Ascending aorta (tissue), 2 donors: ENCODE data around the gene PRKCA. TPM values are rescaled to one million over a fixed set of nuclear protein-coding genes. Genes with fewer than 3 reads are reported as not detected.

ENCODE experiments used
- DNase-seq, 2 donors: peaks; one replicate each; pipeline ENCODE4 v3.0.0-alpha.2; 2019; ENCODE audit warnings: low spot score in 2 of 2
- H3K27ac ChIP-seq, 2 donors: fragments of 200-600 bp; sonication (generic); one replicate each; pipeline ENCODE4 v1.5.1; 2016 to 2017; ENCODE audit warnings: mild to moderate bottlenecking in 1 of 2
- H3K27me3 ChIP-seq: fragments of 200-600 bp; sonication (generic); one replicate; pipeline ENCODE4 v1.5.1; 2017
- H3K36me3 ChIP-seq, 2 donors: fragments of 200-600 bp; sonication (generic); one replicate each; pipeline ENCODE4 v1.5.1; 2016
- H3K4me1 ChIP-seq, 2 donors: fragments of 200-600 bp; sonication (generic); one replicate each; pipeline ENCODE4 v1.5.1; 2016 to 2017; ENCODE audit warnings: mild to moderate bottlenecking in 1 of 2
- H3K4me3 ChIP-seq, 2 donors: fragments of 200-600 bp; sonication (generic); one replicate each; pipeline ENCODE4 v1.5.1; 2016 to 2017; ENCODE audit warnings: mild to moderate bottlenecking in 1 of 2
- H3K9me3 ChIP-seq, 2 donors: fragments of 200-600 bp; sonication (generic); one replicate each; pipeline ENCODE4 v1.5.1; 2016
- intact Hi-C: fragments of 100-400 bp; cut with DNase I; formaldehyde crosslinking; loops from one replicate; pipeline ENCODE4 v1.15.1; 2023
- total RNA-seq: library from RNA; depleted of rRNA; stranded (reverse); fragments of >200 nt; gene quantifications from one replicate; pipeline ENCODE4 v1.1.0, GENCODE V29; 2016
- TF ChIP-seq, protein P1 (sequence below), 3 experiments: fragments of 200-600 bp in 2 of 3; fragments of 450-650 bp in 1 of 3; sonication (generic) in 2 of 3; IDR thresholded peaks; one replicate each; pipeline ENCODE4 v1.5.1; 2016 to 2019; ENCODE audit warnings: antibody characterized with exemption in 3 of 3, mild to moderate bottlenecking in 1 of 3, moderate library complexity in 1 of 3

Gene PRKCA
- total RNA-seq, 1 donor from 2014 or later = 3.2 TPM

DNA sequence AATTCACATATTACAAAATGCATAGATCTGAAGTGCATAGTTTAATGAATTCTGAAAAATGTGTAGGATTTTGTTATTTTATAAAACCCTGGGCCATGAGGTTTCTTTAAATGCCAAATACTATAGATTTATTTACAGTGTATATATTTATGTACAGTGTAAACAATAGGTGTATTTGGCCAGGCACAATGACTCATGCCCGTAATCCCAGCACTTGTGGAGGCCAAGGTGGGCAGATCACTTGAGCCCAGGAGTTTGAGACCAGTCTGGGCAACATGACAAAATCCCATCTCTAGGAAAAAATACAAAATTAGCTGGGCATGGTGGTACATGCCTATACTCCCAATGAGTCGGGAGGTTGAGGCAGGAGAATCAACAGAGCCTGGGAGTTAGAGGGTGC, 249.4 kb downstream of the PRKCA start:
- H3K27me3 ChIP-seq = no peaks in the 10 kb centered on the region
- H3K4me3 ChIP-seq = no peak overlapping the region
- no peaks in the 10 kb centered on the region for H3K4me1 ChIP-seq
- intact Hi-C loops = no loop called here
- no peak for DNase-seq
- no peak overlapping the region for H3K27ac ChIP-seq
- H3K9me3 ChIP-seq = no peaks in the 10 kb centered on the region
- TF ChIP-seq, protein P1, sequence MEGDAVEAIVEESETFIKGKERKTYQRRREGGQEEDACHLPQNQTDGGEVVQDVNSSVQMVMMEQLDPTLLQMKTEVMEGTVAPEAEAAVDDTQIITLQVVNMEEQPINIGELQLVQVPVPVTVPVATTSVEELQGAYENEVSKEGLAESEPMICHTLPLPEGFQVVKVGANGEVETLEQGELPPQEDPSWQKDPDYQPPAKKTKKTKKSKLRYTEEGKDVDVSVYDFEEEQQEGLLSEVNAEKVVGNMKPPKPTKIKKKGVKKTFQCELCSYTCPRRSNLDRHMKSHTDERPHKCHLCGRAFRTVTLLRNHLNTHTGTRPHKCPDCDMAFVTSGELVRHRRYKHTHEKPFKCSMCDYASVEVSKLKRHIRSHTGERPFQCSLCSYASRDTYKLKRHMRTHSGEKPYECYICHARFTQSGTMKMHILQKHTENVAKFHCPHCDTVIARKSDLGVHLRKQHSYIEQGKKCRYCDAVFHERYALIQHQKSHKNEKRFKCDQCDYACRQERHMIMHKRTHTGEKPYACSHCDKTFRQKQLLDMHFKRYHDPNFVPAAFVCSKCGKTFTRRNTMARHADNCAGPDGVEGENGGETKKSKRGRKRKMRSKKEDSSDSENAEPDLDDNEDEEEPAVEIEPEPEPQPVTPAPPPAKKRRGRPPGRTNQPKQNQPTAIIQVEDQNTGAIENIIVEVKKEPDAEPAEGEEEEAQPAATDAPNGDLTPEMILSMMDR (IDR thresholded peaks at IDR 0.05) = no peak
- H3K36me3 ChIP-seq = no peaks in the 10 kb centered on the region

DNA sequence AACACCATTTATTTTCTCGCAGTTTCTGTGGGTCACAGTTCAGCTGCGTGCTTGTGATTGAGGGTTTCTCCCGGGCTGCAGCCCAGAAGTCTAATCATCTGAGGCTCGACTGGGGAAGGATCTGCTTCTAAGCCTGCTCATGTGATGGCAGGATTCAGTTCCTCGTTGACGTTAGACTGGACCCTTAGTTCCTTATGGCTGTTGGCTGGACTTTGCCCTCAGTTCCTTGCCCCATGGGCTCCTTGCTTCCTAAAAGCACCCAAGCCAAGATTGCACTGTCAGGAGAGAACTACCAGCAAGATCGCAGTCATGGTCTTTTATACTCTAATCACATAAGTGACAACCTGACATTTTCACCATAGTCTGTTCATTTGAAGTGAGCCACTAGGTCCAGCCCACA, 250.0 kb downstream of the PRKCA start:
- Histone ChIP-seq H3K36me3 (no peaks in the 10 kb centered on the region), H3K4me1 (no peaks in the 10 kb centered on the region), H3K9me3 (no peaks in the 10 kb centered on the region), H3K4me3 (no peak overlapping the region), H3K27me3 (no peaks in the 10 kb centered on the region), H3K27ac (no peak overlapping the region)
- intact Hi-C loops = no loop called here
- DNase-seq = no peak
- TF ChIP-seq, protein P1 (IDR thresholded peaks at IDR 0.05) = no peak

DNA sequence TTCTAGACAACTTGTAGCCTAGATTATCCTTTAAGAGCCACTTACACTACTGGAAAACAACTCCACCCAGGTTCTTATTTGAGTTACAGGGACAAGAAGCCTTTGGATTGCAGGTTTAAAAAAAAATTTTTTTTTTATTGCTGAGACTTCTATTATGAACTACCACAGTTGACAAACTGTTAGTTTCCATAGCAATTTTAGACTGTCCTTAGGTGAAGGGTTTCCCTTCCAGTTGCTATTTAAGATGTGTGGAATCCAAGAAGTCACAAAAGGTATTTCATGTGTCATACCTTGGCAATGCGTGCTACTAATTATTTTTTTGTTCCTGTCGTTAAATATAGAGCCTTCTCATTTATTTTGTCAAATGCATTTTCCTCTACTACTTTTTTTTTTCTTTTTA, 253.2 kb downstream of the PRKCA start:
- Histone ChIP-seq H3K27ac (no peak overlapping the region), H3K9me3 (no peaks in the 10 kb centered on the region), H3K27me3 (no peaks in the 10 kb centered on the region), H3K36me3 (no peaks in the 10 kb centered on the region), H3K4me1 (no peaks in the 10 kb centered on the region), H3K4me3 (no peak overlapping the region)
- DNase-seq = no peak
- TF ChIP-seq, protein P1 (IDR thresholded peaks at IDR 0.05) = no peak
- intact Hi-C loops = no loop called here

DNA sequence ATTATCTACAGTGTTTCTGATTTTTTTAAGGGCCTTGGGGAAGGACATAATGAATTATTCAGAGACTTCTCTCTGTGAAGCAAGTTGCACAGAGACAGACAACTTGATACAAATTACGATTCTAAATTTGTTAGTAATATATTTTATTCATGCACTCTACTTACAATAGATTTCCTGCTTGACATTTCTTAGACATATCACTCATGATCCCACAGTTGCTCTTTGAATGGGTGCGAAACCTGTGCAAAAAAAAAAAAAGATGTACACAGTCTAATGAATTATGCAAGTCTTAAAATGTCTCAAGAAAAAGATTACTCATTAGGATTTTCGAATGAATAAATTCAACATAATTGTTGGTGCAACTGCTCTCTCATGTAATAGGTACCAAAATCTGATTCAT, 254.8 kb downstream of the PRKCA start:
- H3K4me3 ChIP-seq = no peak overlapping the region
- H3K9me3 ChIP-seq = no peaks in the 10 kb centered on the region
- H3K36me3 ChIP-seq = no peaks in the 10 kb centered on the region
- no peaks in the 10 kb centered on the region for H3K27me3 ChIP-seq
- intact Hi-C loops = no loop called here
- no peak overlapping the region for H3K27ac ChIP-seq
- no peaks in the 10 kb centered on the region for H3K4me1 ChIP-seq
- TF ChIP-seq, protein P1 (IDR thresholded peaks at IDR 0.05) = no peak
- DNase-seq = no peak

DNA sequence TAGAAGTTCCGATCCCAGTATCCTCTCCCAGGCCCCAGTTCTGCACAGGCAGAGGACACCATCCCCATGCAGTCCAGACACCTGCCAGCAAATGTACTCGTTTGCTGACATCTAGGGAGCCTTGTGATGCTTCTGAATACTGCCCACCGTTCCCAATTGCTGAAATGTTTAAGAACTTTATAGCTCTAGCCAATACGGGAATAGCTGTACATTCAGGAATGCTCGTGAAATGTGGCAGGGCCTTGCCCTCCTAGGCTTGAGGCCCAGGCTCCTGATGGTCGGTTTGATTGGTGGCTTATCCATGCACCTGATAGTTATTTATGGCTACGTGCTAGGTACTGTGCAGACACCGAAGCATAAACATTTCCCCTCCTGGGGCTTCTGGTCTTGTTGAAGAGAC, 255.5 kb downstream of the PRKCA start:
- H3K4me3 ChIP-seq = no peak overlapping the region
- DNase-seq = no peak
- no peaks in the 10 kb centered on the region for H3K4me1 ChIP-seq
- TF ChIP-seq, protein P1 (IDR thresholded peaks at IDR 0.05) = no peak
- no peak overlapping the region for H3K27ac ChIP-seq
- intact Hi-C loops = no loop called here
- H3K36me3 ChIP-seq = no peaks in the 10 kb centered on the region
- no peaks in the 10 kb centered on the region for H3K9me3 ChIP-seq
- H3K27me3 ChIP-seq = no peaks in the 10 kb centered on the region

DNA sequence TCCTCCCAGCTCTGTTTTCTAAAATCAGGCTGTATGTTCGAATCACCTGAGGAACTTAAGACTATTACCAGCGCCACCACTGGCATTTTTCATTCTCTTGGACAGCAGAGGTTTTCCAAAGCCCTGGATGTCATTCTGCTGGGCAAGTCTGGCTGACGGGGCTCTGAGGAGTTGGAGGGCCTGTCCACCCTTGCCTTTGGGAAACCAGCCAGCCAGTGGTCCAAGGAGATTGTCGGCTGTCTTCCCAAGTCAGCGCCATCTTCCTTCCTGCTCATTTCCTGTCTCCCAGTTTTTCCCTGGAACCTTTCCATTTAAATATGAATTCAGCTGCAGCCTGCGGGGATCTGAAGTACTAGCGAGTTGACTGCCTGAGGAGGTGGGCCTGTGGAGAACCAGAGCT, 258.3 kb downstream of the PRKCA start:
- Histone ChIP-seq H3K4me1 (no peaks in the 10 kb centered on the region), H3K9me3 (no peaks in the 10 kb centered on the region), H3K27me3 (no peaks in the 10 kb centered on the region), H3K4me3 (no peak overlapping the region), H3K36me3 (no peaks in the 10 kb centered on the region), H3K27ac (no peak overlapping the region)
- no peak for DNase-seq
- TF ChIP-seq, protein P1 (IDR thresholded peaks at IDR 0.05) = no peak
- intact Hi-C loops = no loop called here
